HG02884 (cell line): Measurements from ENCODE around the gene TMTC1.
"Not testable (repeated sequence)": the region's sequence is repeated elsewhere in the genome, so short reads cannot be mapped to it uniquely, and the experiment has no call there.

ENCODE experiments used
- ATAC-seq: cut with Tn5 transposase; IDR thresholded peaks from one replicate; pipeline ENCODE4 v1.9.1; 2021; ENCODE audit warnings: mild to moderate bottlenecking, moderate library complexity; ENCODE audit not compliant: unreplicated experiment

Gene TMTC1

GRCh38 chr12:29674463-29674862, 109.3 kb downstream of the TMTC1 start:
- no peak for ATAC-seq

GRCh38 chr12:29673346-29673745, 110.4 kb downstream of the TMTC1 start:
- ATAC-seq = no peak

- no peak for ATAC-seq
Observed at GRCh38 chr12:29672580-29672979, 111.2 kb downstream of the TMTC1 start.

- no peak for ATAC-seq
Observed at GRCh38 chr12:29671742-29672141, 112.0 kb downstream of the TMTC1 start.

GRCh38 chr12:29667011-29667410, 116.7 kb downstream of the TMTC1 start:
- ATAC-seq = no peak

GRCh38 chr12:29665107-29665506, 118.6 kb downstream of the TMTC1 start:
- ATAC-seq = no peak

- no peak for ATAC-seq
Observed at GRCh38 chr12:29662734-29663323, 120.9 kb downstream of the TMTC1 start.

GRCh38 chr12:29660847-29661246, 122.9 kb downstream of the TMTC1 start:
- no peak for ATAC-seq

GRCh38 chr12:29656762-29657538, 126.8 kb downstream of the TMTC1 start:
- ATAC-seq = no peak

- ATAC-seq = no peak
Observed at GRCh38 chr12:29655861-29656260, 127.9 kb downstream of the TMTC1 start.

GRCh38 chr12:29653286-29653685, 130.5 kb downstream of the TMTC1 start:
- no peak for ATAC-seq

GRCh38 chr12:29650371-29650770, 133.4 kb downstream of the TMTC1 start:
- ATAC-seq = no peak

GRCh38 chr12:29649722-29650121, 134.0 kb downstream of the TMTC1 start:
- no peak for ATAC-seq

- no peak for ATAC-seq
Observed at GRCh38 chr12:29644536-29645162, 139.1 kb downstream of the TMTC1 start.

GRCh38 chr12:29640589-29641345, 143.0 kb downstream of the TMTC1 start:
- no peak for ATAC-seq

GRCh38 chr12:29639893-29640495, 143.7 kb downstream of the TMTC1 start:
- no peak for ATAC-seq

- ATAC-seq = no peak
Observed at GRCh38 chr12:29638528-29638927, 145.2 kb downstream of the TMTC1 start.

GRCh38 chr12:29634057-29634456, 149.7 kb downstream of the TMTC1 start:
- ATAC-seq = no peak

- ATAC-seq = not testable (repeated sequence)
Observed at GRCh38 chr12:29630164-29630563, 153.6 kb downstream of the TMTC1 start.

- no peak for ATAC-seq
Observed at GRCh38 chr12:29627221-29627620, 156.5 kb downstream of the TMTC1 start.

- ATAC-seq = no peak
Observed at GRCh38 chr12:29625359-29625953, 158.3 kb downstream of the TMTC1 start.
